K562 (cell line): Measurements from ENCODE around the gene LRRC37A3. TPM values are rescaled to one million over a fixed set of nuclear protein-coding genes. Genes with fewer than 3 reads are reported as not detected.

ENCODE experiments used
- ARID2 ChIP-seq: fragments of 450-650 bp; IDR thresholded peaks from 2 replicates; pipeline ENCODE4 v1.6.1; 2017; ENCODE audit warnings: antibody characterized with exemption, mild to moderate bottlenecking
- MLX ChIP-seq, 2 experiments: fragments of 450-650 bp in 1 of 2; sonication (generic) in 1 of 2; formaldehyde crosslinking; conservative IDR thresholded peaks; 2 replicates each; pipeline versions ENCODE4 v1.4.0 to v1.8.1; 2020 to 2022; ENCODE audit warnings: mild to moderate bottlenecking in 1 of 2, missing genetic modification reagents in 1 of 2
- NCOA1 ChIP-seq: fragments of 450-650 bp; IDR thresholded peaks from 2 replicates; pipeline ENCODE4 v1.6.1; 2016; ENCODE audit warnings: low read depth
- NONO ChIP-seq, 2 experiments: fragments of 200-400 bp in 1 of 2; fragments of 450-650 bp in 1 of 2; formaldehyde crosslinking in 1 of 2; IDR thresholded peaks; 2 replicates each; pipeline ENCODE4 v1.6.1; 2017; ENCODE audit warnings: low read depth in 2 of 2, mild to moderate bottlenecking in 2 of 2, moderate library complexity in 2 of 2, low read length in 1 of 2
- NRF1 ChIP-seq, 2 experiments: fragments of 450-650 bp; IDR thresholded peaks in 1 of 2; conservative IDR thresholded peaks in 1 of 2; 2 replicates each; pipeline ENCODE4 v1.6.1; 2014; ENCODE audit warnings: mild to moderate bottlenecking in 2 of 2
- RBFOX2 ChIP-seq: fragments of 200-400 bp; formaldehyde crosslinking; IDR thresholded peaks from 2 replicates; pipeline ENCODE4 v1.6.1; 2017; ENCODE audit warnings: low read depth, mild to moderate bottlenecking, low read length, moderate library complexity
- SMAD1 ChIP-seq: fragments of 150-350 bp; IDR thresholded peaks from 2 replicates; pipeline ENCODE4 v1.6.1; 2014; ENCODE audit warnings: low read length, low read depth; ENCODE audit not compliant: partially characterized antibody
- STAG1 ChIP-seq: sonication (generic); formaldehyde crosslinking; IDR thresholded peaks from 2 replicates; pipeline ENCODE4 v1.5.0; 2020; ENCODE audit warnings: missing genetic modification reagents, borderline replicate concordance
- STAT6 ChIP-seq: sonication (generic); formaldehyde crosslinking; IDR thresholded peaks from 2 replicates; pipeline ENCODE4 v1.8.1; 2023; ENCODE audit warnings: mild to moderate bottlenecking, missing genetic modification reagents
- TAF7 ChIP-seq: fragments of 450-650 bp; IDR thresholded peaks from 2 replicates; pipeline ENCODE4 v1.6.1; 2016; ENCODE audit warnings: missing genetic modification characterization, missing compliant biosample characterization
- TEAD2 ChIP-seq: fragments of 450-650 bp; IDR thresholded peaks from 2 replicates; pipeline ENCODE4 v1.6.1; 2016; ENCODE audit warnings: missing genetic modification characterization, control low read depth, missing compliant biosample characterization
- ZNF318 ChIP-seq, 2 experiments: fragments of 450-650 bp; IDR thresholded peaks; 2 replicates each; pipeline ENCODE4 v1.6.1; 2016; ENCODE audit warnings: mild to moderate bottlenecking in 2 of 2, borderline replicate concordance in 1 of 2, low read depth in 1 of 2, moderate library complexity in 1 of 2
- polyA plus RNA-seq, 8 experiments: library from polyadenylated mRNA; depleted of rRNA in 4 of 8; stranded (reverse) in 5 of 8; unstranded in 3 of 8; fragments of >200 nt; fragmentation: Nextera tagmentation in 2 of 8; fragmentation: Illumina TruSeq in 1 of 8; extraction: Ambion mirVana in 2 of 8; extraction: Trizol in 1 of 8; gene quantifications; 2 replicates each; pipeline versions ENCODE4 v1.2.1 to v1.2.3, GENCODE V29; 2011 to 2014; ENCODE audit warnings: inconsistent platforms in 1 of 8, missing spikeins in 1 of 8
- total RNA-seq, 7 experiments: library from RNA; depleted of rRNA in 6 of 7; stranded (reverse); fragments of >200 nt in 6 of 7; fragmentation: Illumina TruSeq in 2 of 7; extraction: Trizol in 2 of 7; gene quantifications; 2 replicates each; pipeline versions ENCODE4 v1.2.1 to v1.2.3, GENCODE V29; 2011 to 2021; ENCODE audit warnings: low replicate concordance in 1 of 7

Gene LRRC37A3
- total and polyA plus RNA-seq, 9 of the 15 experiments (the other 6 are each of a cell fraction or from before 2014, with no cell fraction given) = 0.14 to 5.9 (median 2.2) TPM

- TF ChIP-seq ARID2 (peak; percentile 42; the same call in 1 of the 2 replicates), STAG1 (no peak), SMAD1 (no peak), TAF7 (tag) (no peak), NCOA1 (no peak), TEAD2 (tag) (no peak), MLX (CRISPR knock-in tag; conservative IDR thresholded peaks at IDR 0.05) (no peak), RBFOX2 (no peak), NRF1 (conservative IDR thresholded peaks at IDR 0.05 in 1 of 2, IDR thresholded peaks at IDR 0.05 in 1 of 2) (no peak; a peak in 1 of 4 replicates), NONO (IDR thresholded peaks at IDR 0.05; ENCODE audit: low read depth in 2 of 2, low read length in 1 of 2) (no peak), STAT6 (CRISPR knock-in tag) (no peak), ZNF318 (IDR thresholded peaks at IDR 0.05; ENCODE audit: borderline replicate concordance in 1 of 2, low read depth in 1 of 2) (no peak)
Observed at GRCh38 chr17:64920026-64920418, 744 bp upstream of the LRRC37A3 start (continued).
